ENCODE results near the gene PGS1.

Gene PGS1

DNA sequence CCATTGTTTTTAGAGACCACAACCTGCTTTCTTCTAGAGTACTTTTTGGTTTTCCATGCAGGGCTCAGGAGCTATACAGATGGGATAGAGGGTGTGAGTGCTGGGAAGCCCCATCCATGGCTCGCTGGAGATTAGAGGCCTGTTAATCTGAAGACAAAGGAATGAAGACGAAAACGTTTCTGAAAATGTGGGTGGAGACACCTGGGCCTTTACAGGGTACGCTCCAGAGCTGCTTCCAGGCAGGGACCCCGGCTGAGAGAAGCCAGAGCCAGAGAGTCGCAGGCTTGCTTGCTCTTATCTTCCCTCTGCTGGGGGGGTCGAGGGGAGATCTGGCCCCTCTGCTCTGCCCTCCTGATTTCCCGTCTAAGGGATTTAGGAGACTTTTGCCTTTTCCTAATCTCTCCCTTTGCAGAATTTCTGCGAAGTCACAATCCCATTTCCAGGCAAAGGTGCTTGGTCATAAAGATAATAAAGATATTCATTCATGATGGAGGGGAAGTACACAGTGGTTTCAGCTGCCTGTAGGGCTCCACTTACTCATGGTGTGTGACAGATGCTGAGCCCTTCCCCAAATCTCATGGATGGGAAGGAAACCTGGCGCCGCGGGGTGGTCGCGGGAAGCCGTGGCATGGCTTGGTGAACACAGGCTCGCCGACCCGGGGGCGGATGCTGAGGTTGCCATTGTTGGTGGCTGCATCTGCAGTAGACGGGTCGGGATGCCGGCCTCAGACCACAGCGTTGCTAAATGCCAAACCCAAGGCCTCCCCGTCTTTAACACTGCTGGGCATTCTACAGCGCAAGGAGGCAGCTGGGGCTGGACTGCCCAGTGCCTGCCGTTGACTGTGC is 13.8 kb upstream of the PGS1 start:
- Histone ChIP-seq H3K4me3 (no peak overlapping the region), H3K9me3 (no peaks in the 10 kb centered on the region), H3K4me1 (peaks cover 31% of the 10 kb centered on the region), H3K36me3 (replicated peaks) (0 out of 2 replicates have a peak, but pooled peaks cover 3% of the 10 kb centered on the region), H3K27me3 (ENCODE audit: low read depth) (no peaks in the 10 kb centered on the region)
- peak; percentile 31 to 61 for DNase-seq (ENCODE audit: low spot score in 2 of 2)
- in situ Hi-C loops (cut with MboI; ENCODE audit: low sequenced_read_pairs) = no loop called here

DNA sequence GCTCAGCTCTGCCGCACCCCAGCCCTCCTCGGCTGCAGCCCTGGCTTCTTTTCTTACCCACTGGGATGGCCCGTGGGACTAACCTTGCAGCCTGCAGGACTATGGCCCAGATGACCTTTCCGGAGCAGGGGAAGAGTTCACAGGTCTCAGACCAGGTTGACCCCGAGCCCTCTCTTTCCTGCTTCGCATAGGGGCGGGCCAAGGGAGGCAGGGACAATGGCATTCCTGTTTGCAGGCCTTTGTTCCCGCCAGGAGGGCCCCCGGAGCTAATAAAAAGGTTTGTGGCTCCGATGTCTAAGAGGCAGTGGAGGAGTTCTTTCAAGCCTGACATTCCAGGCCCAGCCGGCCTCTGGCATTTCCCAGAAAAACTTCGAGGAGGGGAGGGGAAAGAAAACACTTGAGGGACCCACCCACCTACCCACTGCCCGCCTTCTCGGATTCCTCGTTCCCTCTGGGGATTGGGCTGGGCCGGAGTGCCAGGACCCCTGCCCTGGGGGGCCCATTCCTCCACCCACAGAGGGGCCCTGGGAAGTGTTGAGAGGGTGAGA is 12.8 kb upstream of the PGS1 start:
- H3K27me3 ChIP-seq (ENCODE audit: low read depth) = no peaks in the 10 kb centered on the region
- in situ Hi-C loops (cut with MboI; ENCODE audit: low sequenced_read_pairs) = no loop called here
- 0 out of 2 replicates have a peak, but pooled peaks cover 3% of the 10 kb centered on the region for H3K36me3 ChIP-seq (replicated peaks)
- H3K9me3 ChIP-seq = no peaks in the 10 kb centered on the region
- DNase-seq (ENCODE audit: low spot score in 2 of 2) = peak; percentile 89 to 91
- H3K4me3 ChIP-seq = no peak overlapping the region
- peaks cover 39% of the 10 kb centered on the region for H3K4me1 ChIP-seq

- H3K36me3 ChIP-seq (replicated peaks) = 0 out of 2 replicates have a peak, but pooled peaks cover 3% of the 10 kb centered on the region
- peaks cover 39% of the 10 kb centered on the region for H3K4me1 ChIP-seq
- H3K4me3 ChIP-seq = no peak overlapping the region
- no peaks in the 10 kb centered on the region for H3K27me3 ChIP-seq (ENCODE audit: low read depth)
- no peaks in the 10 kb centered on the region for H3K9me3 ChIP-seq
- in situ Hi-C loops (cut with MboI; ENCODE audit: low sequenced_read_pairs) = no loop called here
- no peak for DNase-seq (ENCODE audit: low spot score in 2 of 2)
Measured at GRCh38 chr17:78366109-78366848, 12.2 kb upstream of the PGS1 start.

- Histone ChIP-seq H3K4me3 (no peak overlapping the region), H3K4me1 (peaks cover 39% of the 10 kb centered on the region), H3K27me3 (ENCODE audit: low read depth) (no peaks in the 10 kb centered on the region), H3K9me3 (no peaks in the 10 kb centered on the region), H3K36me3 (replicated peaks) (0 out of 2 replicates have a peak, but pooled peaks cover 3% of the 10 kb centered on the region)
- DNase-seq (ENCODE audit: low spot score in 2 of 2) = no peak
- in situ Hi-C loops (cut with MboI; ENCODE audit: low sequenced_read_pairs) = no loop called here
Measured at GRCh38 chr17:78367193-78367592, 11.3 kb upstream of the PGS1 start.

DNA sequence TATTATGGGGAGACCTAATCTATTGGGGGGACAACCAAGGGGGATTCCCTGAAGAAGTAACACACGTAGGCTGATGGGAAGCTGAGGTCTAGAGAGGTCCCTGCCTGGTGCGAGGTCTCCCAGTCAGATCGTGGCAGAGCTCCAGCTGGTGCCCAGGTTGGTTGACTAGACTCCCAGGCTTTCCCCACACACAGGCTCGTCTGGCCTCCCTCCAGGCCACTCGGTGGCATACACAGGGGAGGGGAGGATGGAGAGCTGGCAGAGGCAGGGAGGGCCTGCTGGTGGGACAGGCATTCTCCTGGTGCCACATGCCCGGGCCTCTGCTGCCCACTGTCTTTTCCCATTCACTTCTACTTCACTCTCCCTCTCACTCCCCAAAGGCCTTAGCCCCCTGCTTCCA is 10.1 kb upstream of the PGS1 start:
- H3K36me3 ChIP-seq (replicated peaks) = 0 out of 2 replicates have a peak, but pooled peaks cover 3% of the 10 kb centered on the region
- H3K9me3 ChIP-seq = no peaks in the 10 kb centered on the region
- no peak for DNase-seq (ENCODE audit: low spot score in 2 of 2)
- no peak overlapping the region for H3K4me3 ChIP-seq
- H3K4me1 ChIP-seq = peaks cover 39% of the 10 kb centered on the region
- in situ Hi-C loops (cut with MboI; ENCODE audit: low sequenced_read_pairs) = no loop called here
- no peaks in the 10 kb centered on the region for H3K27me3 ChIP-seq (ENCODE audit: low read depth)

DNA sequence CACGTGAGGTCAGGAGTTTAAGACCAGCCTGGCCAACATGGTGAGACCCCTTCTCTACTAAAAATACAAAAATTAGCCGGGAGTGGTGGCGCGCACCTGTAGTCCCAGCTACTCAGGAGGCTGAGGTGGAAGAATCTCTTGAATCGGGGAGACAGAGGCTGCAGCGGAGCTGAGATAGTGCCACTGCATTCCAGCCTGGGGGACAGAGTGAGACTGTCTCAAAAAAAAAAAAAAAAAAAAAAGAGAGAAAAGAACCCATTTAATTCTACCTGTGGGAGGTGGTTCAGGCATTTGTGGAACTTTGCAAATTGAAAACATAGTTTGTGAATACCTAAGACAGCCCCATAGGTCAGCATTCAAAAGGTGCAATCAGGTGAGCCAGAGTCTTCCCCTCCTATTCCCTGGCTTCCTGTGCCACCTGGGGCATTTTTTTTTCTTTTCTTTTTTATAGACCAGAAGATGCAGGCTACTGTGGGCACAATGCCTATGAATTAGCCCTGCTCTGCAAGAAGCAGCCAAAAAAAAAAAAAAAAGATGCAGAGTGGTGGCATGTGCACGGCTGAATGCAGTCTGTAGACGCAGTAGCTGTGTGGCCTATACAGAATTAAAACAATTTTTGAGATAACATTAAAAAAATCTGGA is 9.5 kb upstream of the PGS1 start:
- in situ Hi-C loops (cut with MboI; ENCODE audit: low sequenced_read_pairs) = no loop called here
- no peak for DNase-seq (ENCODE audit: low spot score in 2 of 2)
- no peaks in the 10 kb centered on the region for H3K9me3 ChIP-seq
- H3K27me3 ChIP-seq (ENCODE audit: low read depth) = no peaks in the 10 kb centered on the region
- H3K36me3 ChIP-seq (replicated peaks) = 0 out of 2 replicates have a peak, but pooled peaks cover 3% of the 10 kb centered on the region
- H3K4me1 ChIP-seq = peaks cover 39% of the 10 kb centered on the region
- no peak overlapping the region for H3K4me3 ChIP-seq

- in situ Hi-C loops (cut with MboI; ENCODE audit: low sequenced_read_pairs) = no loop called here
- Histone ChIP-seq H3K4me1 (peaks cover 30% of the 10 kb centered on the region), H3K9me3 (no peaks in the 10 kb centered on the region), H3K4me3 (no peak overlapping the region), H3K36me3 (replicated peaks) (0 out of 2 replicates have a peak, but pooled peaks cover 3% of the 10 kb centered on the region), H3K27me3 (ENCODE audit: low read depth) (no peaks in the 10 kb centered on the region)
- peak; percentile 47 to 51 for DNase-seq (ENCODE audit: low spot score in 2 of 2)
Measured at GRCh38 chr17:78369791-78370381, 8.6 kb upstream of the PGS1 start.

DNA sequence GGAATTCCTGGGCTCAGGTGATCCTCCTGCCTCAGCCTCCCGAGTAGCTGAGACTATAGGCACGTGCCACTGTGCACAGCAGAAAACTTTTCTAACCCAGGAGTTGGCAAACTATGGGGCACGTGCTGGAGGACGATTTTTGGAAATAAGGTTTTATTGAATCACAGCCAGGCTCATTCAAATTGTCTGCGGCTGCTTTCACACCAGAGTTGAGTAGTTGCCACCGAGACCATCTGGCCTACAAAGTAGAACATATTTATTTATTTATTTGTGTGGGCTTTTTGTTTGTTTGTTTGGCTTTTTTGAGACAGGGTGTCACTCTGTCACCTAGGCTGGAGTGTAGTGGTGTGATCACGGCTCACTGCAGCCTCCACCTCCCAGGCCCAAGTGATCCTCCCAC is 7.4 kb upstream of the PGS1 start:
- no peak for DNase-seq (ENCODE audit: low spot score in 2 of 2)
- H3K4me1 ChIP-seq = peaks cover 20% of the 10 kb centered on the region

GRCh38 chr17:78372841-78373240 is 5.6 kb upstream of the PGS1 start:
- Histone ChIP-seq H3K36me3 (replicated peaks) (no peaks in the 10 kb centered on the region), H3K9me3 (no peaks in the 10 kb centered on the region), H3K4me1 (peaks cover 12% of the 10 kb centered on the region), H3K4me3 (no peak overlapping the region), H3K27me3 (ENCODE audit: low read depth) (no peaks in the 10 kb centered on the region)
- no peak for DNase-seq (ENCODE audit: low spot score in 2 of 2)
- in situ Hi-C loops (cut with MboI; ENCODE audit: low sequenced_read_pairs) = no loop called here

More for the DNA sequence above, 7.4 kb upstream of the PGS1 start:
- H3K27me3 ChIP-seq (ENCODE audit: low read depth) = no peaks in the 10 kb centered on the region
- no peaks in the 10 kb centered on the region for H3K9me3 ChIP-seq
- in situ Hi-C loops (cut with MboI; ENCODE audit: low sequenced_read_pairs) = no loop called here
- H3K36me3 ChIP-seq (replicated peaks) = no peaks in the 10 kb centered on the region
- H3K4me3 ChIP-seq = no peak overlapping the region

- in situ Hi-C loops (cut with MboI; ENCODE audit: low sequenced_read_pairs) = no loop called here
- Histone ChIP-seq H3K4me3 (no peak overlapping the region), H3K9me3 (no peaks in the 10 kb centered on the region; the same call in 1 of the 2 replicates), H3K4me1 (peaks cover 13% of the 10 kb centered on the region), H3K27me3 (ENCODE audit: low read depth) (no peaks in the 10 kb centered on the region), H3K36me3 (replicated peaks) (0 out of 2 replicates have a peak, but pooled peaks cover 4% of the 10 kb centered on the region)
- no peak for DNase-seq (ENCODE audit: low spot score in 2 of 2)
Measured at GRCh38 chr17:78374189-78374588, 4.3 kb upstream of the PGS1 start.

- 0 out of 2 replicates have a peak, but pooled peaks cover 4% of the 10 kb centered on the region for H3K36me3 ChIP-seq (replicated peaks)
- no peaks in the 10 kb centered on the region; the same call in 1 of the 2 replicates for H3K9me3 ChIP-seq
- no peak for DNase-seq (ENCODE audit: low spot score in 2 of 2)
- H3K27me3 ChIP-seq (ENCODE audit: low read depth) = no peaks in the 10 kb centered on the region
- in situ Hi-C loops (cut with MboI; ENCODE audit: low sequenced_read_pairs) = no loop called here
- no peak overlapping the region for H3K4me3 ChIP-seq
- H3K4me1 ChIP-seq = peaks cover 11% of the 10 kb centered on the region
Measured at GRCh38 chr17:78374631-78375274, 3.7 kb upstream of the PGS1 start.

DNA sequence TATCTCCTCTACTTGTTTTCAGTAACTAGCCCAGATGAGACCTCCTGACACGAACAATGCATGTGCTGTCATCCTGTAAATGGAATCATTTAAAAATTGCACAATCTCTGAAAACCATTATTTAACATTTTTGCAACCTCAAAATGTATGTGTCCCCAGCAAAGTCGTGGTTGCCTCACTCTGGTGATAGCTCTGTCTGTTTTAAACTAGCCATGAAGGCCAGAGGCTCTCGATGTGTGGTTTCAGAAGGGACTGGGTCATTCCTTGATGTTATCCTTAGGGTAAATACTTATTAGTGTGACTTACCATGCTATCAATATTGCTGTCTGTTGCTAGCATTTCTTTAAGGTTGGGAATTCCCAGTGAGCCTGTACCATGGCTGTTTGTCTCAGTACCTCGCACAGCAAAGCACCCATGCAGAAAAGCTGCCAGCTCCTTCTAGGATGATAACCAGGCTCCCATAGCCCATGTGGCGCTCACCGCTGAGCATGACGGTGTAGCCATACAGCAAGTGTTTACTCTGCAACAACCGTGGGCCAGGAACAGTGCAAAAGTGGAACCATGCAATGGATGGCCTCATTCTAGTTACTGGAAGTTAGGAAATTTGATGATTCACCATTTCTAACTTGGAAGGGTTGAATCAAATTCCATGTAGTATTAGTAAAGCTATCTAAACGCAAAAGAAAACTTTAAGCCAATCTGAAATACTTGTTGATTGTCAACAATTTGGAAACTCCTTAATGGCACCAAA is 2.9 kb upstream of the PGS1 start:
- in situ Hi-C loops (cut with MboI; ENCODE audit: low sequenced_read_pairs) = no loop called here
- Histone ChIP-seq H3K4me3 (no peak overlapping the region), H3K27me3 (ENCODE audit: low read depth) (no peaks in the 10 kb centered on the region), H3K4me1 (peaks cover 4% of the 10 kb centered on the region; the same call in 1 of the 2 replicates), H3K9me3 (no peaks in the 10 kb centered on the region; the same call in 1 of the 2 replicates), H3K36me3 (replicated peaks) (0 out of 2 replicates have a peak, but pooled peaks cover 4% of the 10 kb centered on the region)
- no peak for DNase-seq (ENCODE audit: low spot score in 2 of 2)
